Trophoblast cell (in vitro differentiated cells and primary cell): ENCODE measurements around the gene XDH.

ENCODE experiments used
- DNase-seq, 2 donors: peaks; one replicate each; pipeline ENCODE4 v3.0.0-alpha.2; 2016
- H2AFZ ChIP-seq: 2 replicates; pipeline ENCODE4 v1.6.1; 2013; ENCODE audit warnings: low read length, moderate library complexity, mild to moderate bottlenecking; ENCODE audit not compliant: insufficient read depth, poor library complexity
- H2AK5ac ChIP-seq: 2 replicates; pipeline ENCODE4 v1.6.1; 2013; ENCODE audit warnings: mild to moderate bottlenecking, low read length
- H2BK120ac ChIP-seq: 2 replicates; pipeline ENCODE4 v1.6.1; 2013; ENCODE audit warnings: low read length, mild to moderate bottlenecking, moderate library complexity; ENCODE audit not compliant: insufficient read depth, poor library complexity
- H2BK12ac ChIP-seq: 2 replicates; pipeline ENCODE4 v1.6.1; 2013; ENCODE audit warnings: mild to moderate bottlenecking, low read length, moderate library complexity
- H2BK5ac ChIP-seq: 2 replicates; pipeline ENCODE4 v1.6.1; 2013; ENCODE audit warnings: low read length, low read depth, moderate library complexity, mild to moderate bottlenecking; ENCODE audit not compliant: poor library complexity
- H3K14ac ChIP-seq: 2 replicates; pipeline ENCODE4 v1.6.1; 2013; ENCODE audit warnings: mild to moderate bottlenecking, low read length
- H3K18ac ChIP-seq: 2 replicates; pipeline ENCODE4 v1.6.1; 2013; ENCODE audit warnings: mild to moderate bottlenecking, low read length
- H3K23ac ChIP-seq: 2 replicates; pipeline ENCODE4 v1.6.1; 2013; ENCODE audit warnings: low read length
- H3K27ac ChIP-seq: 2 replicates; pipeline ENCODE4 v1.5.1; 2013; ENCODE audit warnings: low read depth, mild to moderate bottlenecking, inconsistent platforms, low read length, moderate library complexity
- H3K27me3 ChIP-seq: 2 replicates; pipeline ENCODE4 v1.6.1; 2013; ENCODE audit warnings: inconsistent platforms, mild to moderate bottlenecking, low read length, moderate library complexity; ENCODE audit not compliant: insufficient read depth
- H3K36me3 ChIP-seq, 2 experiments: 1 replicate in 1 of 2; 2 replicates in 1 of 2; pipeline ENCODE4 v1.6.1; 2013; ENCODE audit warnings: low read length in 2 of 2, mild to moderate bottlenecking in 2 of 2, moderate library complexity in 1 of 2; ENCODE audit not compliant: insufficient read depth in 2 of 2, control insufficient read depth in 1 of 2
- H3K4ac ChIP-seq: 2 replicates; pipeline ENCODE4 v1.6.1; 2013; ENCODE audit warnings: low read depth, mild to moderate bottlenecking, low read length, moderate library complexity
- H3K4me1 ChIP-seq, 2 experiments: 1 replicate in 1 of 2; 2 replicates in 1 of 2; pipeline ENCODE4 v1.6.1; 2013; ENCODE audit warnings: low read length in 2 of 2, mild to moderate bottlenecking in 2 of 2, moderate library complexity in 1 of 2; ENCODE audit not compliant: insufficient read depth in 2 of 2, control insufficient read depth in 1 of 2
- H3K4me2 ChIP-seq: 2 replicates; pipeline ENCODE4 v1.6.1; 2013; ENCODE audit warnings: inconsistent platforms, mild to moderate bottlenecking, low read length, moderate library complexity
- H3K4me3 ChIP-seq: 2 replicates; pipeline ENCODE4 v1.5.1; 2013; ENCODE audit warnings: mild to moderate bottlenecking, low read depth, low read length, inconsistent platforms
- H3K79me1 ChIP-seq: one replicate; pipeline ENCODE4 v1.6.1; 2013; ENCODE audit warnings: low read length
- H3K79me2 ChIP-seq: 2 replicates; pipeline ENCODE4 v1.6.1; 2013; ENCODE audit warnings: low read length, mild to moderate bottlenecking; ENCODE audit not compliant: control insufficient read depth, insufficient read depth, poor library complexity
- H3K9ac ChIP-seq: 2 replicates; pipeline ENCODE4 v1.6.1; 2013; ENCODE audit warnings: mild to moderate bottlenecking, low read length
- H3K9me3 ChIP-seq: 2 replicates; pipeline ENCODE4 v1.6.1; 2013; ENCODE audit warnings: low read depth, mild to moderate bottlenecking, control low read depth, inconsistent platforms, low read length; ENCODE audit not compliant: insufficient read depth
- H4K12ac ChIP-seq: 2 replicates; pipeline ENCODE4 v1.6.1; 2013; ENCODE audit warnings: low read depth, mild to moderate bottlenecking, low read length, moderate library complexity
- H4K8ac ChIP-seq: 2 replicates; pipeline ENCODE4 v1.6.1; 2013; ENCODE audit warnings: low read depth, mild to moderate bottlenecking, low read length, moderate library complexity
- H4K91ac ChIP-seq: one replicate; pipeline ENCODE4 v1.6.1; 2013; ENCODE audit warnings: low read depth, mild to moderate bottlenecking, low read length, moderate library complexity
- WGBS: extraction: QIAGEN DNeasy Blood & Tissue Kit; methylation state at CpG from one replicate; pipeline ENCODE4 v1.1.7; 2013; ENCODE audit warnings: missing lambda C conversion rate; ENCODE audit not compliant: insufficient read length, insufficient coverage; ENCODE audit errors: extremely low coverage; 5-methylcytosine and 5-hydroxymethylcytosine counted together

Gene XDH

DNA sequence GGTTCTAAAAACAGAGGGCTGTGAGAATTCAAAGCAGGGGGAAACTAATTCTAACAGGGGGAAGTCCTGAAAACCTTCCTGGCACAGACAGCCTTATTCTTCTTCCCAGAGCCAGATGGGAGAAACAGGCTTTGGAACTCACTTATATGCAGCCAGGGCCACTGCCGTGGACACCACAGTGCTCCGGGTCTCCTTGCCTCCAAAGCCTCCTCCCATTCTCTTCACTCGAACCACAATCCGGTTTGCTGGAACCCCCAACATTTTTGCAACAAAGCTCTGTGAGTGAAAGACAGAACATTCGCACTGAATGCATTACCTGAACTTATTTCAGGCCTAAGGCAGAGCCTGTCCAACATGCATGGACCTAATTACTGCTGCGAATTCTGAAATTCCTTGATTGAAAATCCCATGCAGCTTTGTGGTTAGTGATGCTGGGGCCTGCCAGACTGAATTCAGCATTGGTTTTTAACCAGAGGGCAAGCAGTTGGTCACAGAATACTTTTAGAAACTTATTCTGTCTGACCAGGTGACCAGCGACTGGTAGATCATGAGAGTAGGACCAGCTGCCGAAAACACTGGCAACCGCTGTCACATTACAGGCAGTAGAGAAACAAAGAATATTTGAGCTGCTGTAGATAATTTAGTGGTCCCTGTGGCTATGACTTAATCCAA, 48.6 kb downstream of the XDH start:
- no peaks in the 10 kb centered on the region for H3K79me2 ChIP-seq
- WGBS: no CpG with 5 or more reads among the region's 9 CpGs
- no peaks in the 10 kb centered on the region for H3K4me1 ChIP-seq

GRCh38 chr2:31365348-31365747, 49.2 kb downstream of the XDH start:
- H3K27me3 ChIP-seq: no peaks in the 10 kb centered on the region
- no peaks in the 10 kb centered on the region for H3K79me2 ChIP-seq
- no peak overlapping the region for H3K9ac ChIP-seq
- no peaks in the 10 kb centered on the region for H3K4me1 ChIP-seq
- no peak overlapping the region for H3K4me3 ChIP-seq
- no peak overlapping the region for H4K12ac ChIP-seq
- H2BK5ac ChIP-seq: no peak overlapping the region
- no peaks in the 10 kb centered on the region for H3K79me1 ChIP-seq
- H3K14ac ChIP-seq: no peak overlapping the region
- H2AK5ac ChIP-seq: no peak overlapping the region
- WGBS: no CpG with 5 or more reads among the region's 10 CpGs
- H3K4ac ChIP-seq: no peak overlapping the region
- no peak overlapping the region for H3K27ac ChIP-seq
- H3K23ac ChIP-seq: no peak overlapping the region
- DNase-seq: no peak
- no peak overlapping the region for H3K18ac ChIP-seq
- H2BK120ac ChIP-seq: no peak overlapping the region
- H4K8ac ChIP-seq: no peak overlapping the region
- no peak overlapping the region for H2BK12ac ChIP-seq
- no peaks in the 10 kb centered on the region for H3K9me3 ChIP-seq
- H4K91ac ChIP-seq: no peak overlapping the region
- no peaks in the 10 kb centered on the region for H3K36me3 ChIP-seq
- H2AFZ ChIP-seq: no peak overlapping the region
- H3K4me2 ChIP-seq: no peak overlapping the region

More for the DNA sequence above, 48.6 kb downstream of the XDH start:
- no peak overlapping the region for H3K23ac ChIP-seq
- H3K4me2 ChIP-seq: no peak overlapping the region
- H3K27ac ChIP-seq: no peak overlapping the region
- no peak overlapping the region for H2AK5ac ChIP-seq
- H2AFZ ChIP-seq: no peak overlapping the region
- no peak overlapping the region for H2BK120ac ChIP-seq
- no peaks in the 10 kb centered on the region for H3K36me3 ChIP-seq
- no peak overlapping the region for H4K12ac ChIP-seq
- no peak overlapping the region for H3K9ac ChIP-seq
- H3K79me1 ChIP-seq: no peaks in the 10 kb centered on the region
- H4K91ac ChIP-seq: no peak overlapping the region
- H3K9me3 ChIP-seq: no peaks in the 10 kb centered on the region
- no peak overlapping the region for H3K18ac ChIP-seq
- H4K8ac ChIP-seq: no peak overlapping the region
- H3K14ac ChIP-seq: no peak overlapping the region
- H2BK5ac ChIP-seq: no peak overlapping the region
- H3K27me3 ChIP-seq: no peaks in the 10 kb centered on the region
- DNase-seq: no peak
- no peak overlapping the region for H3K4ac ChIP-seq
- no peak overlapping the region for H3K4me3 ChIP-seq
- no peak overlapping the region for H2BK12ac ChIP-seq

DNA sequence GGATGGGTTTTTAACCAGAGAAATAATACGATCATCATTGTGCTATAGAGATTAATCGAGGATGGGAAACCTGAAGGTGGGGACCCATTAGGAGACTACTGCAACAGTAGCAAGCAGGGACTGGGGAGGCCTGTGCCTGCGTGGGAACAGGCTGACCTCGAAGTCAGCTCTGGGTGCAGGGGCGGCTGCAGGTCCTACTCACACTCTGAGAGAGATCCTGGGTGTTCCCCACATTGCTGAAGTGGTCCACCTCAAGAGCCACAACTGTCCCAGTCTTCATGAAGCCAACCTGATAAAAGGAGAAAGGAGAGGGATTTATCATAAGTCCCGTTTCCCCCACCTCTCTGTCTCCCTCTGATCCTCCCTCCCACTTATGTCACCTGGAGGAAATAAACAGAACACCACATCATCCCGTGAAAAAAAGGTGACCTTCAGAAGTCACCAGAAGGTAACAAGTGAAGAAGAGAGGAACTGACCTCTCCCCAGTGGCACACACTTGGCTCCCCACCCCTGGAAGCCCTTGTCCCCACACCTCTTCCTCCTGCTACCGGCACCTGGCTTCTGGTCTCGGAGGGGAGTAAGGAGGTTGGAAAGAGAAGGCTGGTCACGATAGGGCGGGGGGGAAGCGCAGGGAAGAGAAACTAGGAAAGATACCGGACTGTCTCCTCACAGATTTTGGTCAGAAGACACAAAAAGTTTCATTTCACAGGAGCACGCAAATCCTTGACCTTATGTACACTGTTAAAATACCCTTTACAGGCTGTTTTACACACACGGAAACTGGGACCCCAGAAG, 50.4 kb downstream of the XDH start:
- H2BK5ac ChIP-seq: no peak overlapping the region
- no peak overlapping the region for H2BK120ac ChIP-seq
- no peaks in the 10 kb centered on the region for H3K79me1 ChIP-seq
- H2AFZ ChIP-seq: no peak overlapping the region
- DNase-seq: no peak
- H2BK12ac ChIP-seq: no peak overlapping the region
- H4K91ac ChIP-seq: no peak overlapping the region
- no peak overlapping the region for H3K4ac ChIP-seq
- no peaks in the 10 kb centered on the region for H3K9me3 ChIP-seq
- H3K4me2 ChIP-seq: no peak overlapping the region
- H3K27ac ChIP-seq: no peak overlapping the region
- no peaks in the 10 kb centered on the region for H3K36me3 ChIP-seq
- H3K79me2 ChIP-seq: no peaks in the 10 kb centered on the region
- H4K8ac ChIP-seq: no peak overlapping the region
- no peaks in the 10 kb centered on the region for H3K4me1 ChIP-seq
- no peak overlapping the region for H3K18ac ChIP-seq
- H3K9ac ChIP-seq: no peak overlapping the region
- H4K12ac ChIP-seq: no peak overlapping the region
- no peak overlapping the region for H3K14ac ChIP-seq
- H2AK5ac ChIP-seq: no peak overlapping the region
- no peak overlapping the region for H3K4me3 ChIP-seq
- no peaks in the 10 kb centered on the region for H3K27me3 ChIP-seq
- no peak overlapping the region for H3K23ac ChIP-seq
- WGBS: no CpG with 5 or more reads among the region's 15 CpGs

DNA sequence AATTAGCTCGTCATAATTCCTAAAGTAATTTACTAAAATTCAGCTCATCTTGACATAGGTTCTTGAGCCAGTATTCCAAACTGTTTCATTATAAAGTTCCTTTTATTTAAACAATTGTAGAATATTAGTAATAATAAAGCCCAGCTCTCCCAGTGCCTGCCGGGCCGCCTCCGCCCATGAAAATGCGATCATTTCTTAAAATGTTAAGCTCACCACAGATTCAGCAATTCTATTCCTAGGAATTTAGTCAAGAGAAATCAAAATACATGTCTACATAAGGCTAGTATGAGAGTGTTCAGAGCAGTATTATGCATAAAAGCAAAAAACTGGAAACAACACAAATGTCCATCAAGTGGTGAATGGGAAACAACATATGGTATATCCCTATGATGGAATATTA, 52.0 kb downstream of the XDH start:
- Histone ChIP-seq H3K36me3 (no peaks in the 10 kb centered on the region), H2BK5ac (no peak overlapping the region), H4K8ac (no peak overlapping the region), H3K27ac (no peak overlapping the region), H2BK12ac (no peak overlapping the region), H3K9me3 (no peaks in the 10 kb centered on the region), H3K27me3 (no peaks in the 10 kb centered on the region), H2BK120ac (no peak overlapping the region), H3K79me1 (no peaks in the 10 kb centered on the region), H3K79me2 (no peaks in the 10 kb centered on the region), H3K4me3 (no peak overlapping the region), H4K91ac (no peak overlapping the region), H3K4me2 (no peak overlapping the region), H3K9ac (no peak overlapping the region), H2AK5ac (no peak overlapping the region), H3K4me1 (no peaks in the 10 kb centered on the region), H3K14ac (no peak overlapping the region), H4K12ac (no peak overlapping the region), H3K23ac (no peak overlapping the region), H3K4ac (no peak overlapping the region), H3K18ac (no peak overlapping the region), H2AFZ (no peak overlapping the region)
- no peak for DNase-seq
- WGBS: no CpG with 5 or more reads among the region's 5 CpGs
